Measurements from ENCODE around the gene IDH3B. TPM values are rescaled to one million over a fixed set of nuclear protein-coding genes. Genes with fewer than 3 reads are reported as not detected.
"Not testable (repeated sequence)": the region's sequence is repeated elsewhere in the genome, so short reads cannot be mapped to it uniquely, and the experiment has no call there.

Gene IDH3B
- total RNA-seq, 1 donor from 2014 or later = 220 TPM

- no peak for DNase-seq
- H3K27ac ChIP-seq (replicated peaks) = no peak overlapping the region
- H3K4me3 ChIP-seq = no peak overlapping the region
- no peaks in the 10 kb centered on the region for H3K9me3 ChIP-seq (replicated peaks)
- peaks cover 24% of the 10 kb centered on the region for H3K4me1 ChIP-seq
- H3K27me3 ChIP-seq (ENCODE audit: low read depth) = peaks cover 51% of the 10 kb centered on the region
- no peak for TF ChIP-seq CTCF (IDR thresholded peaks at IDR 0.05; ENCODE audit: borderline replicate concordance)
- no peaks in the 10 kb centered on the region for H3K36me3 ChIP-seq
- intact Hi-C loops (cut with micrococcal nuclease) = no loop called here
Measured at GRCh38 chr20:2690718-2691117, 26.7 kb upstream of the IDH3B start.

- no peaks in the 10 kb centered on the region for H3K9me3 ChIP-seq (replicated peaks)
- TF ChIP-seq CTCF (IDR thresholded peaks at IDR 0.05; ENCODE audit: borderline replicate concordance) = no peak
Measured at GRCh38 chr20:2690213-2690612, 26.2 kb upstream of the IDH3B start.

GRCh38 chr20:2688041-2688591, 24.1 kb upstream of the IDH3B start:
- H3K27me3 ChIP-seq (ENCODE audit: low read depth) = peaks cover 32% of the 10 kb centered on the region
- no peaks in the 10 kb centered on the region for H3K36me3 ChIP-seq
- DNase-seq = peak; percentile 36
- intact Hi-C loops (cut with micrococcal nuclease) = no loop called here
- no peaks in the 10 kb centered on the region for H3K9me3 ChIP-seq (replicated peaks)
- H3K4me1 ChIP-seq = peaks cover 15% of the 10 kb centered on the region
- peak; percentile 61 for TF ChIP-seq CTCF (IDR thresholded peaks at IDR 0.05; ENCODE audit: borderline replicate concordance)
- H3K4me3 ChIP-seq = no peak overlapping the region
- H3K27ac ChIP-seq (replicated peaks) = no peak overlapping the region

More at GRCh38 chr20:2690213-2690612, 26.2 kb upstream of the IDH3B start:
- Histone ChIP-seq H3K27ac (replicated peaks) (no peak overlapping the region), H3K4me3 (no peak overlapping the region), H3K4me1 (peaks cover 24% of the 10 kb centered on the region), H3K36me3 (no peaks in the 10 kb centered on the region), H3K27me3 (ENCODE audit: low read depth) (peaks cover 51% of the 10 kb centered on the region)
- DNase-seq = no peak
- intact Hi-C loops (cut with micrococcal nuclease) = no loop called here

GRCh38 chr20:2687514-2687913, 23.5 kb upstream of the IDH3B start:
- DNase-seq = no peak
- H3K27ac ChIP-seq (replicated peaks) = no peak overlapping the region
- no peak overlapping the region for H3K4me3 ChIP-seq
- H3K27me3 ChIP-seq (ENCODE audit: low read depth) = peaks cover 32% of the 10 kb centered on the region
- peaks cover 15% of the 10 kb centered on the region for H3K4me1 ChIP-seq
- intact Hi-C loops (cut with micrococcal nuclease) = no loop called here
- no peaks in the 10 kb centered on the region for H3K9me3 ChIP-seq (replicated peaks)
- H3K36me3 ChIP-seq = no peaks in the 10 kb centered on the region
- TF ChIP-seq CTCF (IDR thresholded peaks at IDR 0.05; ENCODE audit: borderline replicate concordance) = no peak

- DNase-seq; H3K9me3 ChIP-seq (replicated peaks); H3K27ac ChIP-seq (replicated peaks); H3K4me3 ChIP-seq; H3K4me1 ChIP-seq; H3K36me3 ChIP-seq; intact Hi-C loops (cut with micrococcal nuclease): not testable (repeated sequence)
- peaks cover 51% of the 10 kb centered on the region for H3K27me3 ChIP-seq (ENCODE audit: low read depth)
Measured at GRCh38 chr20:2684817-2685216, 20.8 kb upstream of the IDH3B start.

- intact Hi-C loops (cut with micrococcal nuclease); H3K36me3 ChIP-seq; DNase-seq; H3K4me1 ChIP-seq; H3K27ac ChIP-seq (replicated peaks); H3K9me3 ChIP-seq (replicated peaks); H3K4me3 ChIP-seq: not testable (repeated sequence)
- H3K27me3 ChIP-seq (ENCODE audit: low read depth) = peaks cover 37% of the 10 kb centered on the region
Measured at GRCh38 chr20:2682040-2682439, 18.0 kb upstream of the IDH3B start.
